ENCODE measurements around the gene FOXF1. TPM values are rescaled to one million over a fixed set of nuclear protein-coding genes. Genes with fewer than 3 reads are reported as not detected.

FOXF1 gene
- total RNA-seq, 1 experiment from 2014 or later: 0.10 TPM

DNA sequence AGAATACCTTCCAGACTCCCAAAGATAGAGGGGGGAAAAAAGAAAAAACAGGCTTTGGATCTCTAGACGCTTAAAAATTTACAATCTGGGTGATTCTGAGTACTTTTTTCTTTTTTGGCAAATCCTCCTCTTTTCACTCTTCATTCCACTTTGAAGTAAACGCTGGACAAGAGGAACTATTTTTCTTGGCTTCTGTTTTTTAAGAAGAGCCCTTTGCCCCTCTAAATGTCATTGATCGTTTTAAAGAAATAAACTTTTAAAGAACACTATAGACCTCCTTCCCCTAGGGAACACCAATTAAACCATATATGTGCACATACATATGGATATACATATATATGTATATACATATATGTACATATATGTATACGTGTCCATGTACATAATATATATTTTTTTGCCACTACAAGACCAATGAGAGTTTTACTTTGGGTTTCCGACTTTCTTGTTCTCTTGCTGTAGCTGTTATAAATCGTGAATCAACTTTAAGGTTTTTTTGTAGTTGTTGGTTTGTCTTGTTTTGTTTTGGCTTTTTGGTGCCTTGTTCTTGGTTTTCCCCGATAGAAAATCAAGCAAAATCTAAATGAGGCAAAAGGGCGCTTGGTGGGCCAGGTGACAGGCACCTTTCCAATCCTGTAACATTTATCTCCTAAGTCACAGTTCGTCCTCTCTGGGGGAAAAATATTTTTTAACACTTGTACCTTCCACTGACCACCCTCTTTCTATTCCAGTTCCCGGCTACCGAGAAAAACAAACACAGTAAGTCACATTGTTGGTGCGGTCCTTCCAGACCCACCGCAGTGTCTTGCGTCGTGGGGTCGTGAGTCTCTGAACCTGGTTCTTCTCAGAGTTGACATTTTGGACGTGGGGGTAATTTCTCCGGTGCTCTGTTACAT is 4.4 kb downstream of the FOXF1 start:
- Histone ChIP-seq H3K27ac (ENCODE audit: low read length) (no peak overlapping the region), H3K4me3 (ENCODE audit: low read depth in 2 of 2, low read length in 2 of 2) (no peak overlapping the region), H3K36me3 (ENCODE audit: control insufficient read depth, insufficient read depth, low read length) (peaks cover 2% of the 10 kb centered on the region; the same call in 1 of the 2 replicates), H3K4me1 (ENCODE audit: control insufficient read depth, insufficient read depth, low read length) (no peaks in the 10 kb centered on the region), H3K9me3 (ENCODE audit: control insufficient read depth, insufficient read depth, low read depth, low read length) (no peaks in the 10 kb centered on the region), H3K27me3 (ENCODE audit: control insufficient read depth, insufficient read depth, low read length) (peaks cover 4% of the 10 kb centered on the region; the same call in 1 of the 2 replicates)
- TF ChIP-seq POLR2AphosphoS5 (IDR thresholded peaks at IDR 0.05; ENCODE audit: low read depth, low read length) (no peak), REST (IDR thresholded peaks at IDR 0.05; ENCODE audit: insufficient read depth in 1 of 2, low read depth in 2 of 2, low read length in 1 of 2) (no peak), TCF7L2 (IDR thresholded peaks at IDR 0.05; ENCODE audit: low read depth, low read length) (no peak), SIN3A (IDR thresholded peaks at IDR 0.05; ENCODE audit: borderline replicate concordance, insufficient read depth, low read depth, low read length) (no peak)
- TF ChIP-seq, protein P1, sequence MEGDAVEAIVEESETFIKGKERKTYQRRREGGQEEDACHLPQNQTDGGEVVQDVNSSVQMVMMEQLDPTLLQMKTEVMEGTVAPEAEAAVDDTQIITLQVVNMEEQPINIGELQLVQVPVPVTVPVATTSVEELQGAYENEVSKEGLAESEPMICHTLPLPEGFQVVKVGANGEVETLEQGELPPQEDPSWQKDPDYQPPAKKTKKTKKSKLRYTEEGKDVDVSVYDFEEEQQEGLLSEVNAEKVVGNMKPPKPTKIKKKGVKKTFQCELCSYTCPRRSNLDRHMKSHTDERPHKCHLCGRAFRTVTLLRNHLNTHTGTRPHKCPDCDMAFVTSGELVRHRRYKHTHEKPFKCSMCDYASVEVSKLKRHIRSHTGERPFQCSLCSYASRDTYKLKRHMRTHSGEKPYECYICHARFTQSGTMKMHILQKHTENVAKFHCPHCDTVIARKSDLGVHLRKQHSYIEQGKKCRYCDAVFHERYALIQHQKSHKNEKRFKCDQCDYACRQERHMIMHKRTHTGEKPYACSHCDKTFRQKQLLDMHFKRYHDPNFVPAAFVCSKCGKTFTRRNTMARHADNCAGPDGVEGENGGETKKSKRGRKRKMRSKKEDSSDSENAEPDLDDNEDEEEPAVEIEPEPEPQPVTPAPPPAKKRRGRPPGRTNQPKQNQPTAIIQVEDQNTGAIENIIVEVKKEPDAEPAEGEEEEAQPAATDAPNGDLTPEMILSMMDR (IDR thresholded peaks at IDR 0.05): no peak
- no peak for DNase-seq (ENCODE audit: low read depth, low spot score)
- no TSS peak for BruUV-seq (replicated peaks)
- in situ Hi-C loops (cut with HindIII; ENCODE audit: low pct_unique_long_range_greater_than_20kb, low sequenced_read_pairs): no loop called here
- ATAC-seq: no peak
- POLR2A ChIA-PET: no interaction called here
- CTCF ChIA-PET: no interaction called here
- intact Hi-C loops (cut with micrococcal nuclease; ENCODE audit: unreplicated experiment): no loop called here

GRCh38 chr16:86515413-86515776 is 5.1 kb downstream of the FOXF1 start:
- in situ Hi-C loops (cut with HindIII; ENCODE audit: low pct_unique_long_range_greater_than_20kb, low sequenced_read_pairs): no loop called here
- no peaks in the 10 kb centered on the region for H3K36me3 ChIP-seq (ENCODE audit: control insufficient read depth, insufficient read depth, low read length)
- H3K9me3 ChIP-seq (ENCODE audit: control insufficient read depth, insufficient read depth, low read depth, low read length): no peaks in the 10 kb centered on the region
- ATAC-seq: no peak
- POLR2A ChIA-PET: no interaction called here
- H3K27me3 ChIP-seq (ENCODE audit: control insufficient read depth, insufficient read depth, low read length): peaks cover 4% of the 10 kb centered on the region; the same call in 1 of the 2 replicates
- CTCF ChIA-PET: no interaction called here
- no peak for TF ChIP-seq TCF7L2 (IDR thresholded peaks at IDR 0.05; ENCODE audit: low read depth, low read length)
- no peak for TF ChIP-seq REST (IDR thresholded peaks at IDR 0.05; ENCODE audit: insufficient read depth in 1 of 2, low read depth in 2 of 2, low read length in 1 of 2)
- TF ChIP-seq POLR2AphosphoS5 (IDR thresholded peaks at IDR 0.05; ENCODE audit: low read depth, low read length): no peak
- TF ChIP-seq, protein P1 (IDR thresholded peaks at IDR 0.05): no peak
- no peak for TF ChIP-seq SIN3A (IDR thresholded peaks at IDR 0.05; ENCODE audit: borderline replicate concordance, insufficient read depth, low read depth, low read length)
- BruUV-seq (replicated peaks): no TSS peak
- H3K27ac ChIP-seq (ENCODE audit: low read length): no peak overlapping the region
- no peak for DNase-seq (ENCODE audit: low read depth, low spot score)
- H3K4me1 ChIP-seq (ENCODE audit: control insufficient read depth, insufficient read depth, low read length): no peaks in the 10 kb centered on the region
- intact Hi-C loops (cut with micrococcal nuclease; ENCODE audit: unreplicated experiment): no loop called here
- no peak overlapping the region for H3K4me3 ChIP-seq (ENCODE audit: low read depth in 2 of 2, low read length in 2 of 2)

All from Panc1 (cell line).